Measurements from ENCODE around the gene PTS.
A peak's percentile ranks its signal among the peaks of the same experiment; 100 is the strongest.

DNA sequence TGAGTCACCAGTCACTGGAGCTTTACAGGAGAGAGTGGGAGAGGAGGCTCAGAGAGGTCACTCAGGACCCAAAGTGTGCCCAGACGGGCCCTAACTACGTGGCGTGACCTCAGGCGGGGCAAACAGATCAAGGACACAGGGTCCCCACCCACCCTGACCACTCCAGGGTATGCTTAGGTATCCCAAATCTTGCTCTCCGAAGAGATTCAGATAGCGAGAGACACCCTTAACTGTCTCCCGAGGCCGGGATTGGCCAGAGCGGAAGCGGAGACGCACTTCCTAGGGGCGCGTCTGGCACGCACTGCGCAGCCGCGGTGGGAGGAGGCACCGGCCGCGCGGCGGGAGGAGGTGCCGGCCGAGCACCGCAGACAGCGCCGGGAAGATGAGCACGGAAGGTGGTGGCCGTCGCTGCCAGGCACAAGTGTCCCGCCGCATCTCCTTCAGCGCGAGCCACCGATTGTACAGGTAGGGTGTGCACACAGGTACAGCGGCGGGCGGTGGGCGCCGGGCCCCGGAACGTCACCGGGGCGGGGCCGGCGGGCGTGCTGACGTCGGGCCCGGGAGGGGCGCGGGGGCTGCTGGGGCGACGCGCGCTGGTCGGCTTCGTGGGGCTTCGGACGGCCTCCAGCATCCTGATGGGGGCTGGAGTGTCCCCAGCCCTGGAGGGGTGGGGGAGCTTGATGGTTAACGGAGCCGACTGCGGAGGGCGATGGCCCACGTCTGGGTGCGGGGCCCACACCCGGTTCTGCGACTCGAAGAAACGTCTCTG lies at the start of gene PTS:
- TF ChIP-seq CTCF (IDR thresholded peaks at IDR 0.05) (peak in 1 of 3 donors; percentile 18), EP300 (IDR thresholded peaks at IDR 0.05) (no peak)
